DMS153 treated with DMSO at 0.1 percent for 48 hours (cell line): ENCODE results near the gene PCCA.
A peak's percentile ranks its signal among the peaks of the same experiment; 100 is the strongest.
"Not testable (repeated sequence)": the region's sequence is repeated elsewhere in the genome, so short reads cannot be mapped to it uniquely, and the experiment has no call there.

Experiments
- DNase-seq: peaks from one replicate; lab custom pipeline; 2025; ENCODE audit not compliant: unreplicated experiment; lab: John Stamatoyannopoulos, UW

Gene PCCA, protein sequence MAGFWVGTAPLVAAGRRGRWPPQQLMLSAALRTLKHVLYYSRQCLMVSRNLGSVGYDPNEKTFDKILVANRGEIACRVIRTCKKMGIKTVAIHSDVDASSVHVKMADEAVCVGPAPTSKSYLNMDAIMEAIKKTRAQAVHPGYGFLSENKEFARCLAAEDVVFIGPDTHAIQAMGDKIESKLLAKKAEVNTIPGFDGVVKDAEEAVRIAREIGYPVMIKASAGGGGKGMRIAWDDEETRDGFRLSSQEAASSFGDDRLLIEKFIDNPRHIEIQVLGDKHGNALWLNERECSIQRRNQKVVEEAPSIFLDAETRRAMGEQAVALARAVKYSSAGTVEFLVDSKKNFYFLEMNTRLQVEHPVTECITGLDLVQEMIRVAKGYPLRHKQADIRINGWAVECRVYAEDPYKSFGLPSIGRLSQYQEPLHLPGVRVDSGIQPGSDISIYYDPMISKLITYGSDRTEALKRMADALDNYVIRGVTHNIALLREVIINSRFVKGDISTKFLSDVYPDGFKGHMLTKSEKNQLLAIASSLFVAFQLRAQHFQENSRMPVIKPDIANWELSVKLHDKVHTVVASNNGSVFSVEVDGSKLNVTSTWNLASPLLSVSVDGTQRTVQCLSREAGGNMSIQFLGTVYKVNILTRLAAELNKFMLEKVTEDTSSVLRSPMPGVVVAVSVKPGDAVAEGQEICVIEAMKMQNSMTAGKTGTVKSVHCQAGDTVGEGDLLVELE

DNA sequence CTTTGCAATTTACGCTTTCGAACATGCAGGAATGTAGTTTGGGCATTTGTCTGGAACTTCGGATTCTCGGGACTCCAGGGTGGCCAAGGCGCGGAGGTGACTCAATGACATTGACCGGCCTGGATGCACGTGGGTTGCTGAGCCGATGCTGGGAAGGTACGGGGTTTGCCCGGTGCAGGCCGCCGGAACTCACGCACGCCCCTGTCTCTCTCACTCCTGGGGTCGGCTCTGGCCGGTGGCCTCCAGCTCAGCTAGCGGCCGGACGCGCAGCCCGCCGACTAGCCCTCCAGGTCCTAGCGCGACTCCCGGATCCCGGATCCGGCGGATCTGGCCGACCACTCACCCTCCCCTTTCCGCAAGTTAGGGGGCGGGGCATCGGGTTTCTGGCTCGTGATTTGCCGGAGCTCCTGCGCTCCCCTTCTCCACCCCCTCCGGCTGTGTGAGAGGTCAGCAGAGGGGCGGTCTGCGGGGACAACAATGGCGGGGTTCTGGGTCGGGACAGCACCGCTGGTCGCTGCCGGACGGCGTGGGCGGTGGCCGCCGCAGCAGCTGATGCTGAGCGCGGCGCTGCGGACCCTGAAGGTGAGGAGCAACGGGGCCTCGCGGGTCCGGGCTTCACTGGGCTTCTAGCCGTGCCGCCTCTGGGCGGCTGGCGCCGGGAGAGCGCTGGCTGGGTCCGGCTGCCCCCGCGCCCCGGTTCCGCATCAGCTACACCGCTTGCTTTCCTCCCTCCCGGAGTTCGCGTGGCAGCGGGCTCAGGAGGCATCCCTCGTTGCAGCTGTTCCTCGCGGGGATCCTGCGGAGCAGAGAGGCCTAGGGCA, at the start of gene PCCA:
PCCA (plus strand) TSS at position 450 of the 821 bp plus-strand sequence; CDS start at position 478, 28 bp downstream.
- peak; percentile 71 for DNase-seq

DNA sequence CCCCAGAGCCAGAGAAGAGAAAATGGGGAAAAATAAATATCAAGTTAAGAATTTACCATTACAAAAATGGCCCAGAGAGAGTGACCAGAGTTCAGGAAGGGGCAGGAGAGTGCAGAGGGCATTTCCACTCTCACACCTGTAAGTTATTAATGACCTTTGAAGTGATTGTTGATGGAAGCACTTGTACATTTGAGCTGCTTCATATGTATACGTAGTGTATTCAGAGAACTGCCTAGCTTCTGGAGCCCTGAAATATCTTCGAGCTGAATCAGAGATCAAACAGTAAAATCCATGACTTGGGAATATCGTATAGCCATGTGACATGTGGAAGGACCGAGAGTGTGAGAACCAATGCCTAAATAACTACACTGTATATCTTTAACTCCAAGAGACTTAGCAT, 49.2 kb upstream of the PCCA start:
- no peak for DNase-seq

DNA sequence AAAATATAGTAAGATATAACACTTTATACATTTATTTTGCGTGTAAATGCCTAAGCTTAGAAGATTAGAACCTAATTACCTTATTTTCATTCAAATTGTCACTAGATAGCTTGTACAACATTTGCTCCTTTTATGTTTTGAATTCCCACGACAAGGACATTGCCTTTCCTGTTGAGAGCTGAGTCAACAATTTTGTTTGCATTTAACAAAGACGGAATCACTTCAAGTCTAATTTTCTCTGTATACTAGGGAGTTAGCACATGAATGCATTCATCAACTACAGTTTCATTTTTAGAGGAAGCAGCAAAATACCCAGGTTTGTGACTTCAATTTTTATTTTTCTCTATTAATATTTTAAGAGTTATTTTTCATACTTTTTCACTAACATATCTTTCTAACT, 48.7 kb upstream of the PCCA start:
- peak; percentile 86 for DNase-seq

DNA sequence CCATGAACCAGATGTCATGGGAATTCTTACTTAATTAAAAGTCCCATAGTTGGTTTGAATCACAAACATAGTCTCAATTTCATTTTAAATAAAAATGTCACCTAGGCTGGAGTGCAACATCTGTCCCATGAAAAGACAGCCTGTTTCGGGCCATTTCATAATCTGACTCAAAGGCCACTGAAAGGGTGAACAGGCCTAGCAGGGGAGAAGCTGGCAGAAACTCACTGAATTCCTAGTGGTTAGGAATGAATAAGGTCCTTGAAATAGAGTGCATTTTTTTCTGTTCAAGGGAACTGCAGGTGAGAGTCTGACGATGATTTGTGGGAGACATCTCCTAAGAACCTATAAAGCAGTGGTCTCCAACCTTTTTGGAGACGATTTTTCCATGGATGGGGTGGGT, 44.0 kb upstream of the PCCA start:
- no peak for DNase-seq

DNA sequence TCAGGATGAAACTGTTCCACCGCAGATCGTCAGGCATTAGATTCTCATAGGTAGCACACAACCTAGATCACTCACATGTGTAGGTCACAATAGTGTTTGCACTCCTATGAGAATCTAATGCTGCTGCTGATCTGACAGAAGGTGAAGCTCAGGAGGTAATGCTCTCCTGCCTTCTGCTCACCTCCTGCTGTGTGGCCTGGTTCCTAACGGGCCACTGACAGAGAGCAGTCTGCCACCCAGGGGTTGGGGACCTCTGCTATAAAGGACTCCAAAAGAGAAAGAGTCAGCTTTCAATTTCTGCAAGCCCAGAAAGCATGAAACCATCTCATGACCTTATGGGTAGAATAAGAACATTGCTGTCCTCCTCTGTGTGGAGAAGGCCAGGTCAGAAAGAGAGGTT, 43.5 kb upstream of the PCCA start:
- DNase-seq, result no peak

DNA sequence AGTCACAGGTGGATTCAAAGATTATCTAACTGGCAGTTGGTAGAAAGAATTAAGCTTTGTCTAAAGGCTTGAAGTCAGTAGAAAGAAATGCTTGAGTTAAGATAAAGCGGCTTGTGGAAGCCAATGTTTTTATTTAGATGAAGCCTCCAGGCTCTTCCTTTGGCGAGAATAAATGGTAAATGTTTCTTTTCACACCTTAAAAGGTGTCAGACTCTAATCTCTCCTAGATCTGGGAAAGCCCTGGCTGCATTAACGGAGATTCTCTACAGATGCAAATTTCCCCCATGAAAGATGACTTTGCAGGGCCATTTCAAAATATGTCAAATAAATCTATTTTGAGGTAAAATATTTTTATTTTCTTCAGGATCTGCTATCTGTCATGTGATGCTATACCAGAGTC, 37.8 kb upstream of the PCCA start:
- DNase-seq, result no peak

DNA sequence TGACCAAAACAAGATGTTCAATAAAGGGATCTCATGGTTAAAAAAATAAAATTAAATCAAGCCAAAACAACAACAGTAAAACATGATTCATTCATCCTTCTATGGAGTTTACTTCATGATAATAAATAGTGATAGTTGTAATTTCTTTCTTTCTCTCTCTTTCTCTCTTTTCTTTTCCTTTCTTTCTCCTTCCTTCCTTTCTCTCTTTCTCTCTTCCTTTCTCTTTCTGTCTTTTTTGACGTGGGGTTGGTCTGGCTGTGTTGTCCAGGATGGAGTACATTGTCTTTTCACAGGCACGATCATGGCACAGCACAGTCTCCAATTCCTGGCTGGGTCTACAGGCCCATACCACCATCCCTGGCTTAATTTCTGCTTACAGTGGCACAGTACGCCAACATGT, 29.1 kb upstream of the PCCA start:
- no peak for DNase-seq

DNA sequence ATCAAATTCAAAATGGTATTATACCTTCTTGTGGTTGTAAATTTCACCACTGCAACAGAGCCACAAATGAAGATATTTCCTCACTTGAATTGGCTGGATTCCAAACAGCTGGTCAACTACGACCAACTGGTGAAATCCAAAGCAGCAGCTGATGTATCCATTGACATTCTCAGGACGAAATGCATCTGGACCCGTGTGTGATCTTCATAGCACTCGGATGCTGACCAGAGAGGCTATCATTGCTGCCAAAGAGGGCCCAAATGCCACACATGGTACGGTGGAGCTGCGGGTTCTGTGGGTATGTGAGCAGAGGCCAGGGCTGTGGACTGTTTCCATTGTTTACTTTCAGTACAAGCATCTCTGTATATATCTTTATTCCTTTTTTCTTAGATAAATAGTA, 25.6 kb upstream of the PCCA start:
- DNase-seq, result no peak

DNA sequence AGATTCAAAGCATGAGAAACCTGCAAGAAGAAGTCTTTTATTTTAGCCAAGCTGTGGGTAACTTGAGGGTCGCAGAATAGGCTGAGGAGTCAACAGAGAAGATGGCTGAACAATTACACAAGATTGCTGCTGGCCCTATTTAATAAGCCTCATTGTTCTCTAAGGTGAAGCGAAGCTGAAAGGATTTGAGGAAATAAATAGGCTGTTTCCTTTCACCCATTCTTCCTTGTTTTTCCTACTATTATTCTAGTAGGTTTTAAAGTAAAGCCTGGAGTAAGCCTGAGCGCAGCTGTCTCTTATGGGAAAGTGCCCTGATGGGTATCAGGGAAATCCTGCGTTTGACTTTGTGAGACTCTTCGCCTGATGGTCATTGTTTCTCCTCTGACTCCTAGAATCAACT, 25.0 kb upstream of the PCCA start:
- DNase-seq, result no peak

DNA sequence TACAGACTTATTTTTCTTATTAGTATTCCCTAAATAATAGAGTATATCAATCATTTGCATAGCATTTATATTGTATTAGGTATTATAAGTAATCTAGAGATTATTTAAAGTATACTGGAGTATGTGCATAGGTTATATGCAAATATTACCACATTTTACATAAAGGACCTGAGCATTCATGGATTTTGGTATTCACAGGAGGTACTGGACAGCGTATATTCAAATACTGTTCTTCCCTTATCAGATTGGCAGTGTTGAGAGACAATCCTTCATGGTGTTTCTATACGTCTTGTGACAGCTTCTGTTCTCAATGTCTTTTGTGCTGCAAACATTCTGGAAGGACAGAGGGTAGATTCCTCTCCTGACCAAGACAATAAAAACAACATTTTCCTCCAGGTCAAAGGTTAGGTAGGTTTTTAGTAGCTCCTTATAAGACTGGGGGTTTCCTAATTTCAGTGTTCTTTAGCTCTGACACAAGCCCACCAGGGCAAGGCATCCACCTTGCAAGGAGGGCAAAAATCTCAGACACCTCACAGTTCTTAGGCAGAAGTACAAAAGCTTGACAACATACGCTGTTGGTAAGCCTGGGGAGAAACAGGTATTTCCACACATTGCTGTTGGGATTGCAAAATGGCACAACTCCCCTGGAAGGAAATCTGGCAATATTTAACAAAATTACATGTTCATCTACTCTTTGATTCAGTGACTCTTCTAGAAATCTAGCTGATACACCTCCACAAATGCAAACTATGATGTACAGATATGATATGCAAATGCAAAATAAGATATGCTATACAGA, 20.6 kb upstream of the PCCA start:
- DNase-seq, result no peak

DNA sequence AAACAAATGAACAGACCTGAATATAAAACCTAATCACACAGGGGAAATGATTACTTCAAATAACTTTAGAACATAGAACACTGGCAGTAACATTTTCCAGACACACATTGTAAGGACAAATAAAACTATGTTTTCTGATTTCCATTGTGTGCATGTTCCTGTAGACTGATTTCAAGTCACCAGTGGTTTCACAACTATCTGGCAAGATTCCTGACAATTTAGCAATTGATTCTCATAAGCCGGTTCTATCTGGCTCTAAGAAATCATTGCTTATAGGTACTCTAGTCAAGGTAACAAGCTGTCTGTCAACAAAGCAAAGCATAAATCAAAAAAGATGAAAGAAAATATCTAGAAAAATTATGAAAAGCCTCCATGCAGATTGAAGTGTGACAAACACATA, 19.6 kb upstream of the PCCA start:
- DNase-seq, result no peak

DNA sequence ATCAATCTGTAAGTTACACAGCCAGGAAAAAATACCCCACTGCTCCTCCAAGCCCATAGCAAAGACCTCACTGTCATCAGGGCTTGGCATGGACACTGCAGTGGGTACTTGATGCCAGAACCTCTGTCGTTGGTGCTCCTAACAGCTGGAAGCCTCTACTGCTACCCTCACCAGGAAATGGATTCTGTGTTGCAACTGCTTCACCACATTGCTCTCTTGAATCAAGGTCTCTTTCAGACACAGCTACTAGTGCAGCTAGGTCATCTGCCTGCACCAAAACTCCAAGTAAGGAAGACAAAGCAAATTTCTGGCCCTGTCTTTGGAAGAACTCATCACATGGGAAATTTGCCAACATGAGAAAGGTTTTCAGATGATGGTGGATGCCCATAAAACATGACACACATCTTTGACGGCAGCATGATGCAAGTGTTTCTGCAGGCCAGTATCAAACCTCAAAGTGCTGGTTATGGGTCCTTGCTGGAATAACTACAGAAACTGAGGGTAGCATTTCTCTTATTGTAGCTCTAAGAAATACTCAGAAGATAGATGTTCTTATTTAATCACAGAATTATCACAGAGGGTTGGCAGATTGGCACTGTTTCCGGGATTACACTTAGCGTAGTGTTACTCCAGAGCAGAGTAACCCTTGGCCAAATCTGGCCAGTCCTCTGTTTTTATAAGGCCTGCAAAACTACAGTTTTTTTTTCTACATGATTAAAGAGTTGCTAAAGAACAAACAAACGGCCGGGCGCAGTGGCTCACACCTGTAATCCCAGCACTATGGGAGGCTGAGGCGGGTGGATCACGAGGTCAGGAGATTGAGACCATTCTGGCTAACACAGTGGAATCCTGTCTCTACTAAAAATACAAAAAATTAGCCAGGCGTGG, 12.9 kb upstream of the PCCA start:
- no peak for DNase-seq

DNA sequence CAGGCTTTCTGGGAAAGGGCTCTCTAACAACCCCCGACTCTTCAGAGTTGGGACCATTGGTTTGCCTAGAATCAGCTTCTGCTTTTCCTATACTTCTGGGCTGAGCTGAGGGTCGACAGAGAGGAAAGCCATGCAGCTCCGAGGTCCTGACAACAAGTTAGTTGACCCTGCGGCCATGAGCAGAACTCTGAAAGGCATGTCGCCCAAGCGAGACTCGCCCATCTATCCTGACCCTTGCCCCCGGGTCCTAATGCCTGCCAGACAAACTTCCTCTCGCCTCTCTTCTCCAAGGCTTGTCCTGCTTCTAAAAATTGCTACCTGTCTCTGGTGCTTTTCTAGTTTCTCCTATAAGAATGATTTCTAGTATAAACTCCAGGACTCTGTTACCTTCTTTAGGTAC, 9.9 kb upstream of the PCCA start:
- DNase-seq, result not testable (repeated sequence)

DNA sequence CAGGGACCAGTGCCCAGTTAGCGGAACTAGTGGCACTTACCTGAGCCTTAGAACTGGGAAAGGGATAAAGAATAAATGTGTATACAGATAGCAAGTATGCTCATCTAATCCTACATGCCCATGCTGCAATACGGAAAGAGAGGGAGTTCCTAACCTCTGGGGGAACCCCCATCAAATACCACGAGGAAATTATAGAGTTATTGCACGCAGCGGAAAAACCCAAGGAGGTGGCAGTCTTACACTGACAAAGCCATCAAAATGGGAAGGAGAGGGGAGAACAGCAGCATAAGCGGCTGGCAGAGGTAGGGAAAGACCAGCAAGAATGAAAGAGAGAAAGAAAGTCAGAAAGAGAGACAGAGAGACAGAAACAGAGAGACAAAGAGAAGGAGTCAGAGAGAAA, 5.5 kb upstream of the PCCA start:
- DNase-seq, result not testable (repeated sequence)

DNA sequence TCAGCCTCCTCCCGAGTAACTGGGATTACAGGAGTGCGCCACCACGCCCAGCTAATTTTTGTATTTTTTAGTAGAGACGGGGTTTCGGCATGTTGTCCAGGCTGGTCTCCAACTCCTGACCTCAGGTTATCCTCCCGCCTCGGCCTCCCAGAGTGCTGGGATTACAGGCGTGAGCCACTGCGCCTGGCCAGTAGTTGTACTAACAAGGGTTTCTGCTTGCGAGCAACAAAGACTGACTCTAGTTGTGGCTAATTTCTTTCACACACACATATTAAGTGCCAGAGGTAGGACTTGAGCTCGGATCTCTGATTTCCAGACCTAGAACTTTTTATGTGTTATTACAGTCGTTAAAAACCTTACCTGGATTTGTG, 635 bp upstream of the PCCA start:
- DNase-seq, result no peak

DNA sequence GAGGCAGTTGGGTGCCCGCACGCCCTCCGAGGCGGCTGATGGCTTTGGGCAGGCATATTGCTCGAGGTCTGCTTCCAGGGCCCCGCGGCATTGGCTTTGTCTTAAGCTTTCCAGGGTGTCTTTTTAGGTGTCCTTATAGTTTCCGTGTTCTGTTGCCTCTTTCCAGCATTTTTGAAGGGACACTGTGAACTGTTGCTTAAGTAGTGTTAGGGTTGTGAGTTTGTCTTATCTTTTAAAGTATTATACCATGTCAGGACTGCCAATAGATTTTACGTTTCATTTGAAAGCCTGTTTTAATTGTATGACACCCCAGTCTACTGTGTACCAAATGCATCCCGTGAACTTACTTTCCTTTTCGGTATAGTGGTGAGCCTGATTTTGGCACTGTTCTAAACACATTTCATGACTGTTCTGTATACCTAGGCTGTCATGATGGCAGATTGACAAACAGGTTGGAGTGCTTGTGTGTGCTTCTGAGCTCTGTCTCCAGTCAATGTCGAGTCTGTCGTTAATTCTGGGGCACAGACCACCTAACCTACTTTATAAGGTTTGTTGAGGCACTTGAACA, 656 bp downstream of the PCCA start:
- DNase-seq, result no peak

DNA sequence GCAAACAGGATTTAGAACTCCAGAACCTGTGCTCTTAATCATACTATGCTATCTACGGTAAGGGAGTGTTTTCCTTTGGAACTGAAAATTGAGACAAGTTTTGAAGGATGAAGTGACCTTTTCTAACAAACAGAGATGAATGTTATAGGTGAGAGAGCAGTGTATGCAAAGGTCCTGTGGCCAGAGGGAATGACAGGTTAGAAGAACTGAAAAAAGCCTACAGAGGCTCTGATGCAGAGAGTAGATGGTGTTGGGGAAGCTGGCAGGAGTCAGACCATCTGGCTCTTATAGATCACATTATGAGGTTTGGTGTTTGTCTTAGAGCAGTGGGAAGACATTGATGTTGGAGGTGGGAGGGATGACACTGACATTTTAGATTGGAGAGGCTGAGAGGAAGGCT, 2.0 kb downstream of the PCCA start:
- DNase-seq, result no peak

DNA sequence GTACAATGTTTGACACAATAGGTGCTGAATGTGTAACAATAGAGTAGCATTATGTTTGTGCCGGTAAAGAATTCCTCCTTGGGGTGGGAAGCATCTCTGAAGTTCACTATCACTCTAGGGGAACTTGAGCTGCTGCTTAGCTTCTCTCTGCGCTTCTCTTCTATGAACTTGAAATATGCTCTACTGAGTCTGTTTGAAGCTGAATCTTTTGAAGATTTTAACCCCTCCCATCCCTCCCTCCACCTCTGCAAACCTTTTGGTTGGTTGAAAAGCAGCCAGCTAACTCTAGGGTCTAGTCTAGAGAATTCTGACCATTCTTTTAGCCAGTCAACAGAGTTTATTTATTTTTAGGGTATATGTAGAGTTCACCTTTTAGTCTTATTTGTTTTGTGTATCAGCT, 2.5 kb downstream of the PCCA start:
- DNase-seq, result no peak

DNA sequence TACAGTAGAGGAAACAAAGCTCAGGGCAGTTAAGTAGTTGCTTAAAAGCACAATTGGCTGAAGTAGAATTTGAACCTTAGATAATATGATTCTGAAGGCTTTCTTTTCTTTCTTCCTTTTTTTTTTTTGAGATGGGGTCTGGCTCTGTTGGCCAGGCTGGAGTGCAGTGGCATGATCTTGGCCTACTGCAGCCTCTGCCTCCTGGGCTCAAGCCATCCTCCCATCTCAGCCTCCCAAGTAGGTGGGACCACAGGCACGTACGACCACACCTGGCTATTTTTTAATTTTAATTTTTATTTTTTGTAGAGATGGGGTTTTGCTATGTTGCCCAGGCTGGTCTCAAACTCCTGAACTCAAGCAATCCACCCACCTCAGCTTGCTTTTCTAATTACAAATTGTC, 3.4 kb downstream of the PCCA start:
- DNase-seq, result not testable (repeated sequence)

DNA sequence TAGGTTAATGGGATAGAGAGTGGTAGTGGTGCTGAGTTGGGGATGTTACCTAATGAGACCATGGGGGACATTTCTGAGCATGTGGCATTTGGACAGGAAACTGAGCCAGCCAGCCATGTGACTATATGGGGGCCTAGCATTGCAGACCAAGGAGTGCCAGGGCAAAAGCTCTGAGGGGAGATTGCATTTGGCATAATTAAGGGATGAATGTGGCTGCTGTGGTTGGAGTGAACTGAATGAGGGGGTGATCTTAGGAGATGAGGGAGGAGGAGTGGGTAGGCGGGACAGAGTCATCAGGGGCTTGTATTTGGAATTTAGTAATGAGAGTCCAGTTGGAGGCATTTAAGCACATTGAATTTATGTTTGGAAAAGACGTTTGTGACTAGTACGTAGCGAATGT, 6.6 kb downstream of the PCCA start:
- no peak for DNase-seq
